WTC11 (cell line): ENCODE measurements around the gene IGSF1.

ENCODE experiments used
- ATF2 ChIP-seq: sonication (generic); formaldehyde crosslinking; IDR thresholded peaks from 2 replicates; pipeline ENCODE4 v1.8.1; 2022; ENCODE audit warnings: low read depth, missing genetic modification reagents, borderline replicate concordance
- CTCF ChIP-seq: fragments of 200-600 bp; IDR thresholded peaks from 2 replicates; pipeline ENCODE4 v1.8.0; 2022; ENCODE audit warnings: antibody characterized with exemption
- MXD4 ChIP-seq: fragments of 250-450 bp; sonication (Bioruptor Pico); IDR thresholded peaks from 2 replicates; pipeline ENCODE4 v1.8.0; 2021; ENCODE audit warnings: mild to moderate bottlenecking, moderate library complexity, borderline replicate concordance
- NR1H2 ChIP-seq: sonication (generic); formaldehyde crosslinking; IDR thresholded peaks from 2 replicates; pipeline ENCODE4 v1.9.0; 2021; ENCODE audit warnings: mild to moderate bottlenecking, moderate library complexity, missing genetic modification reagents
- NR2C2 ChIP-seq: sonication (generic); formaldehyde crosslinking; IDR thresholded peaks from 2 replicates; pipeline ENCODE4 v1.8.0; 2022; ENCODE audit warnings: mild to moderate bottlenecking, missing genetic modification reagents
- SMAD3 ChIP-seq: sonication (generic); formaldehyde crosslinking; IDR thresholded peaks from 2 replicates; pipeline ENCODE4 v1.8.0; 2022; ENCODE audit warnings: missing genetic modification reagents, mild to moderate bottlenecking, borderline replicate concordance
- TEAD4 ChIP-seq: sonication (generic); formaldehyde crosslinking; IDR thresholded peaks from 2 replicates; pipeline ENCODE4 v1.8.0; 2022; ENCODE audit warnings: mild to moderate bottlenecking, missing genetic modification reagents
- ZNF138 ChIP-seq: sonication (generic); formaldehyde crosslinking; conservative IDR thresholded peaks from 2 replicates; pipeline ENCODE4 v1.8.1; 2022; ENCODE audit warnings: mild to moderate bottlenecking, moderate library complexity, missing genetic modification reagents
- ZNF416 ChIP-seq: fragments of 250-450 bp; sonication (Bioruptor Pico); IDR thresholded peaks from 2 replicates; pipeline ENCODE4 v1.9.0; 2021; ENCODE audit warnings: mild to moderate bottlenecking, inconsistent platforms
- ZNF532 ChIP-seq: fragments of 250-450 bp; sonication (Bioruptor Pico); IDR thresholded peaks from 2 replicates; pipeline ENCODE4 v1.9.0; 2021; ENCODE audit warnings: mild to moderate bottlenecking, borderline replicate concordance

- TF ChIP-seq CTCF (no peak), MXD4 (CRISPR knock-in tag) (no peak), NR2C2 (CRISPR knock-in tag) (no peak), SMAD3 (no peak), ZNF416 (CRISPR knock-in tag) (no peak), ZNF138 (CRISPR knock-in tag) (no peak), ZNF532 (CRISPR knock-in tag) (no peak), NR1H2 (CRISPR knock-in tag) (no peak), TEAD4 (CRISPR knock-in tag) (no peak), ATF2 (CRISPR knock-in tag) (no peak)
Measured at GRCh38 chrX:131298846-131299245, 9.7 kb upstream of the IGSF1 start.
